Measurements from ENCODE around the gene MLH1.

Gene MLH1

GRCh38 chr3:37093481-37093880, 100.2 kb downstream of the MLH1 start:
- Histone ChIP-seq H3K36me3 (ENCODE audit: control insufficient read depth, insufficient read depth, low read length) (0 out of 2 replicates have a peak, but pooled peaks cover 6% of the 10 kb centered on the region), H3K27ac (ENCODE audit: low read depth, low read length) (no peak overlapping the region), H3K27me3 (ENCODE audit: control insufficient read depth, insufficient read depth, low read length) (no peaks in the 10 kb centered on the region), H3K9ac (ENCODE audit: low read length) (no peak overlapping the region), H3K9me3 (ENCODE audit: control insufficient read depth, insufficient read depth, low read depth, low read length) (no peaks in the 10 kb centered on the region), H3K4me1 (ENCODE audit: control insufficient read depth, insufficient read depth, low read length) (peaks cover 5% of the 10 kb centered on the region; the same call in 1 of the 2 replicates), H3K4me3 (ENCODE audit: low read depth, low read length) (no peak overlapping the region)

GRCh38 chr3:37094636-37095035, 101.3 kb downstream of the MLH1 start:
- Histone ChIP-seq H3K36me3 (ENCODE audit: control insufficient read depth, insufficient read depth, low read length) (0 out of 2 replicates have a peak, but pooled peaks cover 6% of the 10 kb centered on the region), H3K27me3 (ENCODE audit: control insufficient read depth, insufficient read depth, low read length) (no peaks in the 10 kb centered on the region), H3K4me3 (ENCODE audit: low read depth, low read length) (no peak overlapping the region), H3K9ac (ENCODE audit: low read length) (no peak overlapping the region), H3K4me1 (ENCODE audit: control insufficient read depth, insufficient read depth, low read length) (peaks cover 5% of the 10 kb centered on the region; the same call in 1 of the 2 replicates), H3K9me3 (ENCODE audit: control insufficient read depth, insufficient read depth, low read depth, low read length) (no peaks in the 10 kb centered on the region), H3K27ac (ENCODE audit: low read depth, low read length) (no peak overlapping the region)

DNA sequence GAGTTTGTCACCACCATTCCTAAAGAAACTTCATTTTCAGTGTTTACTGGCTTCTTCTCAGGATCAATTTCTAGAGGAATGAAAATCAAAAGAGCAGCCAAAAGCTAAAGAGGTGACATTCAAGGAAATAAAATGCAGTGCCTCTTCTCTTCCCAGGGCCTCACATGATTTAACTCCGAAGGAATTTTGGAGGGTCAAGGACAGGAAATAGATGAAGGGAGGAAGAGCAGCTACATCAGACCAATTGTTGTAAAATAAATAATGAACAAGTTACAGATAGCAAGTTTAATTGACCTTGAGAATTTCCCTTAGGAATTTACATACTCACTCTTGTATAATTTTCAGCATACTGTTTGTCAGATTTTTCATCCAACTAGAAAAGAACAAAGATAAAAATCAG, 103.0 kb downstream of the MLH1 start:
- Histone ChIP-seq H3K27me3 (ENCODE audit: control insufficient read depth, insufficient read depth, low read length) (no peaks in the 10 kb centered on the region), H3K36me3 (ENCODE audit: control insufficient read depth, insufficient read depth, low read length) (0 out of 2 replicates have a peak, but pooled peaks cover 4% of the 10 kb centered on the region), H3K9me3 (ENCODE audit: control insufficient read depth, insufficient read depth, low read depth, low read length) (no peaks in the 10 kb centered on the region), H3K4me1 (ENCODE audit: control insufficient read depth, insufficient read depth, low read length) (peaks cover 5% of the 10 kb centered on the region; the same call in 1 of the 2 replicates), H3K27ac (ENCODE audit: low read depth, low read length) (no peak overlapping the region), H3K4me3 (ENCODE audit: low read depth, low read length) (no peak overlapping the region), H3K9ac (ENCODE audit: low read length) (no peak overlapping the region)

GRCh38 chr3:37096975-37097374, 103.7 kb downstream of the MLH1 start:
- Histone ChIP-seq H3K27me3 (ENCODE audit: control insufficient read depth, insufficient read depth, low read length) (no peaks in the 10 kb centered on the region), H3K27ac (ENCODE audit: low read depth, low read length) (no peak overlapping the region), H3K4me3 (ENCODE audit: low read depth, low read length) (no peak overlapping the region)

DNA sequence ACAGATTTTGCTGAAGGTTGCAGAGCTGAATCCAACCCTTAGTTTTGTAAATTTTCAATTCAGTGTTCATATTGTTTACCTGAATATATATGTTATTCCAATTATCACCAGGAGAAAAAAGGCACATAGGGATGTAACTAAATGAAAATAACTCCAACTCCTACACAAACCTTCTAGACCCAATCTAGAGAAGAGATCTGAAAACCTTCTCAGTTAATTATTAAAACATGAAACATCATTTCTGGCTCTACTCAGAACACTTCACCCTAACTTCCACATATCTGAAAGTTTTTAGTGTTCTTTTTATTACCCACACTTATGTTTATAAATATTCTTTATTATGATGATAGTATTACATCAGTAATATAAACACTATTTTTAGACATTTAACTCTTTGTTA, 104.5 kb downstream of the MLH1 start:
- Histone ChIP-seq H3K9me3 (ENCODE audit: control insufficient read depth, insufficient read depth, low read depth, low read length) (no peaks in the 10 kb centered on the region), H3K4me1 (ENCODE audit: control insufficient read depth, insufficient read depth, low read length) (peaks cover 5% of the 10 kb centered on the region; the same call in 1 of the 2 replicates), H3K36me3 (ENCODE audit: control insufficient read depth, insufficient read depth, low read length) (0 out of 2 replicates have a peak, but pooled peaks cover 2% of the 10 kb centered on the region), H3K4me3 (ENCODE audit: low read depth, low read length) (no peak overlapping the region), H3K9ac (ENCODE audit: low read length) (no peak overlapping the region), H3K27me3 (ENCODE audit: control insufficient read depth, insufficient read depth, low read length) (no peaks in the 10 kb centered on the region), H3K27ac (ENCODE audit: low read depth, low read length) (no peak overlapping the region)

More at GRCh38 chr3:37096975-37097374, 103.7 kb downstream of the MLH1 start:
- Histone ChIP-seq H3K9ac (ENCODE audit: low read length) (no peak overlapping the region), H3K4me1 (ENCODE audit: control insufficient read depth, insufficient read depth, low read length) (peaks cover 5% of the 10 kb centered on the region; the same call in 1 of the 2 replicates), H3K9me3 (ENCODE audit: control insufficient read depth, insufficient read depth, low read depth, low read length) (no peaks in the 10 kb centered on the region), H3K36me3 (ENCODE audit: control insufficient read depth, insufficient read depth, low read length) (0 out of 2 replicates have a peak, but pooled peaks cover 2% of the 10 kb centered on the region)

- Histone ChIP-seq H3K27ac (ENCODE audit: low read depth, low read length) (no peak overlapping the region), H3K9me3 (ENCODE audit: control insufficient read depth, insufficient read depth, low read depth, low read length) (no peaks in the 10 kb centered on the region), H3K27me3 (ENCODE audit: control insufficient read depth, insufficient read depth, low read length) (no peaks in the 10 kb centered on the region), H3K4me3 (ENCODE audit: low read depth, low read length) (no peak overlapping the region), H3K4me1 (ENCODE audit: control insufficient read depth, insufficient read depth, low read length) (peaks cover 5% of the 10 kb centered on the region; the same call in 1 of the 2 replicates), H3K36me3 (ENCODE audit: control insufficient read depth, insufficient read depth, low read length) (0 out of 2 replicates have a peak, but pooled peaks cover 2% of the 10 kb centered on the region), H3K9ac (ENCODE audit: low read length) (no peak overlapping the region)
Observed at GRCh38 chr3:37098884-37099283, 105.6 kb downstream of the MLH1 start.

DNA sequence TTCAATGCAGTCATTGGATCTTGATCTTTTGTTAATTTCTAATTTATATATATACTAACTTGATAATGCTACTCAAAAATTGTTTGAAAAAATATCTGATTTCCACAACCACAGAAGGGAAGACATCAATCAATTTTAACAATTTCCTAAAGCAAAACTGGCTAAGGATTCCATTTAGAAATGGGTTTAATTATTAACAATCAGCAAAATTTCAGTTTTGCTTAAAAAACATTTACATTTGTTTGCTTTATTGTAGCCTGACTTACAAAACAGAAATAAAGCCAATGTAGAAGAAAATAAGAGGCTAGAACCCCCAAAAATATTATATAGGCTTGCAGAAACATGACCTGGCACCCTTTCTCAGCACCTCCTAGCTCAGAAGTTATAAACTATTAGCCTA, 106.2 kb downstream of the MLH1 start:
- H3K36me3 ChIP-seq (ENCODE audit: control insufficient read depth, insufficient read depth, low read length), result 0 out of 2 replicates have a peak, but pooled peaks cover 2% of the 10 kb centered on the region
- H3K4me1 ChIP-seq (ENCODE audit: control insufficient read depth, insufficient read depth, low read length), result peaks cover 5% of the 10 kb centered on the region; the same call in 1 of the 2 replicates
- H3K9me3 ChIP-seq (ENCODE audit: control insufficient read depth, insufficient read depth, low read depth, low read length), result no peaks in the 10 kb centered on the region
- H3K27ac ChIP-seq (ENCODE audit: low read depth, low read length), result no peak overlapping the region
- H3K27me3 ChIP-seq (ENCODE audit: control insufficient read depth, insufficient read depth, low read length), result no peaks in the 10 kb centered on the region
- no peak overlapping the region for H3K9ac ChIP-seq (ENCODE audit: low read length)
- no peak overlapping the region for H3K4me3 ChIP-seq (ENCODE audit: low read depth, low read length)

- Histone ChIP-seq H3K27me3 (ENCODE audit: control insufficient read depth, insufficient read depth, low read length) (no peaks in the 10 kb centered on the region), H3K36me3 (ENCODE audit: control insufficient read depth, insufficient read depth, low read length) (no peaks in the 10 kb centered on the region), H3K27ac (ENCODE audit: low read depth, low read length) (no peak overlapping the region), H3K4me1 (ENCODE audit: control insufficient read depth, insufficient read depth, low read length) (peaks cover 5% of the 10 kb centered on the region; the same call in 1 of the 2 replicates), H3K9ac (ENCODE audit: low read length) (no peak overlapping the region), H3K4me3 (ENCODE audit: low read depth, low read length) (no peak overlapping the region), H3K9me3 (ENCODE audit: control insufficient read depth, insufficient read depth, low read depth, low read length) (no peaks in the 10 kb centered on the region)
Observed at GRCh38 chr3:37100411-37100810, 107.1 kb downstream of the MLH1 start.
